HepG2 (cell line): ENCODE results near the gene TCF25. TPM values are rescaled to one million over a fixed set of nuclear protein-coding genes. Genes with fewer than 3 reads are reported as not detected.

Experiments used
- DPF2 ChIP-seq: sonication (generic); formaldehyde crosslinking; IDR thresholded peaks from 2 replicates; pipeline ENCODE4 v1.4.0; 2020; ENCODE audit warnings: mild to moderate bottlenecking, low read depth, missing genetic modification reagents, borderline replicate concordance
- ETV5 ChIP-seq: IDR thresholded peaks from 2 replicates; pipeline ENCODE4 v1.6.1; 2018; ENCODE audit warnings: missing biosample characterization, missing genetic modification reagents, inconsistent platforms, borderline replicate concordance
- HCFC1 ChIP-seq: fragments of 150-350 bp; IDR thresholded peaks from 2 replicates; pipeline ENCODE4 v1.6.1; 2014; ENCODE audit warnings: low read depth, low read length
- HNRNPL ChIP-seq: fragments of 200-400 bp; formaldehyde crosslinking; IDR thresholded peaks from 2 replicates; pipeline ENCODE4 v1.6.1; 2017; ENCODE audit warnings: mild to moderate bottlenecking, low read depth, low read length
- KAT8 ChIP-seq: IDR thresholded peaks from 2 replicates; pipeline ENCODE4 v1.6.1; 2016; ENCODE audit warnings: missing genetic modification reagents, missing compliant biosample characterization
- KLF6 ChIP-seq: IDR thresholded peaks from 2 replicates; pipeline ENCODE4 v1.8.0; 2016; ENCODE audit warnings: missing biosample characterization, missing genetic modification reagents
- PHF5A ChIP-seq: IDR thresholded peaks from one replicate; pipeline ENCODE4 v1.6.1; 2018; ENCODE audit warnings: low read depth, missing genetic modification reagents; ENCODE audit not compliant: unreplicated experiment
- SUZ12 ChIP-seq: fragments of 150-350 bp; IDR thresholded peaks from 2 replicates; pipeline ENCODE4 v1.6.1; 2014; ENCODE audit warnings: low read depth, low read length
- TBX3 ChIP-seq: fragments of 450-650 bp; IDR thresholded peaks from 2 replicates; pipeline ENCODE4 v1.6.1; 2017; ENCODE audit warnings: antibody characterized with exemption, mild to moderate bottlenecking, inconsistent platforms, borderline replicate concordance
- ZNF318 ChIP-seq: sonication (generic); formaldehyde crosslinking; IDR thresholded peaks from 2 replicates; pipeline ENCODE4 v1.4.0; 2020; ENCODE audit warnings: mild to moderate bottlenecking, missing genetic modification reagents
- ZNF782 ChIP-seq: sonication (generic); formaldehyde crosslinking; IDR thresholded peaks from 2 replicates; pipeline ENCODE4 v1.4.0; 2020; ENCODE audit warnings: missing genetic modification reagents, mild to moderate bottlenecking, borderline replicate concordance
- polyA plus RNA-seq, 8 experiments: library from polyadenylated mRNA; depleted of rRNA in 3 of 8; stranded (reverse) in 7 of 8; unstranded in 1 of 8; fragments of >200 nt; fragmentation: Illumina TruSeq in 4 of 8; extraction: Trizol in 4 of 8; gene quantifications; 2 replicates each; pipeline versions ENCODE4 v1.2.1 to v1.2.3, GENCODE V29; 2011 to 2016; ENCODE audit warnings: low read depth in 4 of 8, missing spikeins in 1 of 8, mixed read lengths in 1 of 8; ENCODE audit not compliant: insufficient read depth in 1 of 8
- total RNA-seq, 5 experiments: library from RNA; depleted of rRNA; stranded (reverse); fragments of >200 nt; fragmentation: Illumina TruSeq; extraction: Trizol; gene quantifications; 2 replicates each; pipeline ENCODE4 v1.2.3, GENCODE V29; 2016; ENCODE audit warnings: low read depth in 1 of 5
- TF ChIP-seq, protein P1 (sequence below): IDR thresholded peaks from 2 replicates; pipeline ENCODE4 v1.6.1; 2016; ENCODE audit warnings: mild to moderate bottlenecking
- TF ChIP-seq, protein P2 (sequence below): fragments of 450-650 bp; IDR thresholded peaks from 2 replicates; pipeline ENCODE4 v1.6.1; 2017
- TF ChIP-seq, protein P3 (sequence below): sonication (generic); formaldehyde crosslinking; IDR thresholded peaks from 2 replicates; pipeline ENCODE4 v1.8.0; 2022; ENCODE audit warnings: missing genetic modification reagents, mild to moderate bottlenecking, inconsistent platforms, borderline replicate concordance

Gene TCF25
- total and polyA plus RNA-seq, 2 of the 13 experiments (the other 11 are each of a cell fraction or from before 2014, with no cell fraction given) = 138 to 206 TPM

GRCh38 chr16:89827383-89828198 is 45.8 kb upstream of the TCF25 start (continued):
- TF ChIP-seq ZNF318 (CRISPR knock-in tag) (peak; percentile 38; the same call in 1 of the 2 replicates), ZNF782 (CRISPR knock-in tag) (no peak), PHF5A (CRISPR knock-in tag) (no peak), KLF6 (CRISPR knock-in tag) (peak; percentile 76; the same call in 1 of the 2 replicates), DPF2 (CRISPR knock-in tag) (no peak; the same call in 1 of the 2 replicates), SUZ12 (no peak), HCFC1 (no peak), TBX3 (no peak), HNRNPL (peak; percentile 79), ETV5 (peak; percentile 34; the same call in 1 of the 2 replicates), KAT8 (CRISPR knock-in tag) (0 out of 2 replicates have a peak, but pooled peaks have one; percentile 45)
- TF ChIP-seq, protein P1, sequence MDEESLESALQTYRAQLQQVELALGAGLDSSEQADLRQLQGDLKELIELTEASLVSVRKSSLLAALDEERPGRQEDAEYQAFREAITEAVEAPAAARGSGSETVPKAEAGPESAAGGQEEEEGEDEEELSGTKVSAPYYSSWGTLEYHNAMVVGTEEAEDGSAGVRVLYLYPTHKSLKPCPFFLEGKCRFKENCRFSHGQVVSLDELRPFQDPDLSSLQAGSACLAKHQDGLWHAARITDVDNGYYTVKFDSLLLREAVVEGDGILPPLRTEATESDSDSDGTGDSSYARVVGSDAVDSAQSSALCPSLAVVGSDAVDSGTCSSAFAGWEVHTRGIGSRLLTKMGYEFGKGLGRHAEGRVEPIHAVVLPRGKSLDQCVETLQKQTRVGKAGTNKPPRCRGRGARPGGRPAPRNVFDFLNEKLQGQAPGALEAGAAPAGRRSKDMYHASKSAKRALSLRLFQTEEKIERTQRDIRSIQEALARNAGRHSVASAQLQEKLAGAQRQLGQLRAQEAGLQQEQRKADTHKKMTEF (CRISPR knock-in tag) = peak; percentile 73; the same call in 1 of the 2 replicates
- TF ChIP-seq, protein P2, sequence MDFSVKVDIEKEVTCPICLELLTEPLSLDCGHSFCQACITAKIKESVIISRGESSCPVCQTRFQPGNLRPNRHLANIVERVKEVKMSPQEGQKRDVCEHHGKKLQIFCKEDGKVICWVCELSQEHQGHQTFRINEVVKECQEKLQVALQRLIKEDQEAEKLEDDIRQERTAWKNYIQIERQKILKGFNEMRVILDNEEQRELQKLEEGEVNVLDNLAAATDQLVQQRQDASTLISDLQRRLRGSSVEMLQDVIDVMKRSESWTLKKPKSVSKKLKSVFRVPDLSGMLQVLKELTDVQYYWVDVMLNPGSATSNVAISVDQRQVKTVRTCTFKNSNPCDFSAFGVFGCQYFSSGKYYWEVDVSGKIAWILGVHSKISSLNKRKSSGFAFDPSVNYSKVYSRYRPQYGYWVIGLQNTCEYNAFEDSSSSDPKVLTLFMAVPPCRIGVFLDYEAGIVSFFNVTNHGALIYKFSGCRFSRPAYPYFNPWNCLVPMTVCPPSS = no peak
- TF ChIP-seq, protein P3, sequence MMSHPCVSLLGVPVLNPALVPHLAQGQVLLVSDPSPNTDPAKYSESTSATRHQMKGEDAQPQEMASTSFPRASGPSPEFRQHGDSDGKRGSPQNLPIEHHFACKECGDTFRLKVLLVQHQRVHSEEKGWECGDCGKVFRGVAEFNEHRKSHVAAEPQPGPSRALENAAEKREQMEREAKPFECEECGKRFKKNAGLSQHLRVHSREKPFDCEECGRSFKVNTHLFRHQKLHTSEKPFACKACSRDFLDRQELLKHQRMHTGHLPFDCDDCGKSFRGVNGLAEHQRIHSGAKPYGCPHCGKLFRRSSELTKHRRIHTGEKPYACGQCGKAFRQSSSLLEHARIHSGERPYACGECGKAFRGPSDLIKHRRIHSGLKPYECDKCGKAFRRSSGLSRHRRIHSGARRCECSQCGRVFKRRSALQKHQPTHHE (CRISPR knock-in tag) = no peak
